Mononuclear cell (primary cell): ENCODE measurements around the gene TMEFF2. TPM values are rescaled to one million over a fixed set of nuclear protein-coding genes. Genes with fewer than 3 reads are reported as not detected.
"Not testable (repeated sequence)": the region's sequence is repeated elsewhere in the genome, so short reads cannot be mapped to it uniquely, and the experiment has no call there.

ENCODE experiments used
- H3K27me3 ChIP-seq: 2 replicates; pipeline ENCODE4 v1.6.0; 2011; ENCODE audit warnings: low read length, control low read depth; ENCODE audit not compliant: insufficient read depth
- H3K4me1 ChIP-seq: 2 replicates; pipeline ENCODE4 v1.5.1; 2011; ENCODE audit warnings: mild to moderate bottlenecking, low read length, control low read depth; ENCODE audit not compliant: insufficient read depth
- H3K4me3 ChIP-seq: 2 replicates; pipeline ENCODE4 v1.5.1; 2011; ENCODE audit warnings: mild to moderate bottlenecking, low read length, moderate library complexity
- H3K9me3 ChIP-seq: 2 replicates; pipeline ENCODE4 v1.5.1; 2011; ENCODE audit warnings: low read depth, mild to moderate bottlenecking, control low read depth, low read length
- total RNA-seq: library from RNA; depleted of rRNA; stranded (reverse); fragments of >200 nt; gene quantifications from one replicate; pipeline ENCODE4 v1.2.3, GENCODE V29; 2012

TMEFF2 gene
- total RNA-seq, 1 donor: not detected

GRCh38 chr2:192126912-192127311, 67.8 kb downstream of the TMEFF2 start:
- Histone ChIP-seq H3K4me1 (no peaks in the 10 kb centered on the region), H3K9me3 (no peaks in the 10 kb centered on the region), H3K4me3 (no peak overlapping the region), H3K27me3 (no peaks in the 10 kb centered on the region)

DNA sequence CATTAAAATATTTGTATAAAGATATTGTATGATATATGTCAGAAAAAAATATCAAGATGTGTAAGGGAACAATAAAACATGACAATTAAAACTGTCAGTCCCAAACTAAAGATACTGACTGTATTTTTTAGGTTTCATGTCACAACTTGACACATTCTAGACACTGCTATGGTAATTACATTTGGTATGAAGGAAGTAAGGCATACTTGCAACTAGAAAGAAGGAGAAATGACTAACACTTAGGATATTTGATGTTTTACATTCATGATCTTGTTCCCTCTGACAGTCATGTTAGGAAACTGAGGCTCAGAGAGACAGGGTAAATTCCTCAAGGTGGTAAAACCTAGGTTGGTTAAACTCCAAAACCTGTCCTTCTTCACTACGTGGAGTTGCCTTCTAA, 68.3 kb downstream of the TMEFF2 start:
- Histone ChIP-seq H3K4me3 (no peak overlapping the region), H3K4me1 (no peaks in the 10 kb centered on the region), H3K9me3 (no peaks in the 10 kb centered on the region), H3K27me3 (no peaks in the 10 kb centered on the region)

GRCh38 chr2:192124571-192124970, 70.2 kb downstream of the TMEFF2 start:
- Histone ChIP-seq H3K4me3 (no peak overlapping the region), H3K9me3 (no peaks in the 10 kb centered on the region), H3K27me3 (no peaks in the 10 kb centered on the region), H3K4me1 (no peaks in the 10 kb centered on the region)

- Histone ChIP-seq H3K27me3 (no peaks in the 10 kb centered on the region), H3K4me1 (no peaks in the 10 kb centered on the region), H3K9me3 (no peaks in the 10 kb centered on the region), H3K4me3 (no peak overlapping the region)
These were observed 70.9 kb downstream of the TMEFF2 start for GRCh38 chr2:192123847-192124246.

- no peaks in the 10 kb centered on the region for H3K9me3 ChIP-seq
- H3K27me3 ChIP-seq: no peaks in the 10 kb centered on the region
- no peak overlapping the region for H3K4me3 ChIP-seq
- H3K4me1 ChIP-seq: no peaks in the 10 kb centered on the region
These were observed 71.8 kb downstream of the TMEFF2 start for GRCh38 chr2:192122946-192123345.

- Histone ChIP-seq H3K27me3 (no peaks in the 10 kb centered on the region), H3K4me1 (no peaks in the 10 kb centered on the region), H3K4me3 (no peak overlapping the region), H3K9me3 (no peaks in the 10 kb centered on the region)
These were observed 72.6 kb downstream of the TMEFF2 start for GRCh38 chr2:192122141-192122540.

- Histone ChIP-seq H3K27me3 (no peaks in the 10 kb centered on the region), H3K4me3 (no peak overlapping the region), H3K9me3 (no peaks in the 10 kb centered on the region), H3K4me1 (no peaks in the 10 kb centered on the region)
These were observed 75.2 kb downstream of the TMEFF2 start for GRCh38 chr2:192119536-192119935.

DNA sequence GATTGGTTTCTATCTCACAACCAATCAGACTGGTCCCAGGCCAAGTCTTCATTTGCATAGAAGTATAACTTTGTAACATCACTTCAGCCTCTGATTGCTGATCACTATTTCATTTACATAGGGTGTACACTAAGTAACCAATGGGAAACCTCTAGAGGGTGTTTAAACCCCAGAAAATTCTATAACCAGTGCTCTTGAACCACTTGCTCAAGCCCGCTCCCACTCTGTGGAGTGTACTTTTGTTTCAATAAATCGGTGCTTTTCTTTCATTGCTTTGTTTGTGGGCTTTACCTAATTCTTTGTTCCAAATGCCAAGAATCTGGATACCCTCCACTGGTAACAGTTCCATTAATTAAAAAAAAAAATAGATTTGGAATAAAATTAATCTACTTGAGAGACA, 77.0 kb downstream of the TMEFF2 start:
- Histone ChIP-seq H3K9me3 (no peaks in the 10 kb centered on the region), H3K27me3 (no peaks in the 10 kb centered on the region), H3K4me3 (no peak overlapping the region), H3K4me1 (no peaks in the 10 kb centered on the region)

GRCh38 chr2:192111536-192111935, 83.2 kb downstream of the TMEFF2 start:
- H3K27me3 ChIP-seq, H3K9me3 ChIP-seq, H3K4me3 ChIP-seq, H3K4me1 ChIP-seq: not testable (repeated sequence)

DNA sequence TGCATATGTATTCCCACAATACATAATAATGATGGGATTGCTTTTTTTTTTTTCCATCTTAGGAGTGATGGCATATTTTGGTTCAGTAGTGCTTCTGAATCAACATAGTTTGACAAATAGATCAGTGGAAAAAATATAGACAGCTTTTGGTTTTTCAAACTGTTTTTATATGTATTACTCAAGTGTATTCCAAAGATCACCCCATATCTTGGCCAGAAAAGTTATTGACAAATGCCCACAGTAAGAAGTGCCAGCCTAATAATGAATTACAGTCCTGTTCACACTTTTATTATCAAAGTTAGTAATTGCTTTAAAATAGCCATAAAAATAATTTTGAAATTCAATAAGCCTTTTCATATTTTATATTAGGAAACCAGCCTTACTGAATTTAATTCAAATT, 95.0 kb downstream of the TMEFF2 start:
- no peaks in the 10 kb centered on the region for H3K4me1 ChIP-seq
- no peaks in the 10 kb centered on the region for H3K27me3 ChIP-seq
- H3K9me3 ChIP-seq: no peaks in the 10 kb centered on the region
- no peak overlapping the region for H3K4me3 ChIP-seq

- H3K27me3 ChIP-seq: no peaks in the 10 kb centered on the region
- H3K4me1 ChIP-seq: no peaks in the 10 kb centered on the region
- H3K9me3 ChIP-seq: no peaks in the 10 kb centered on the region
- H3K4me3 ChIP-seq: no peak overlapping the region
These were observed 95.8 kb downstream of the TMEFF2 start for GRCh38 chr2:192098814-192099491.

DNA sequence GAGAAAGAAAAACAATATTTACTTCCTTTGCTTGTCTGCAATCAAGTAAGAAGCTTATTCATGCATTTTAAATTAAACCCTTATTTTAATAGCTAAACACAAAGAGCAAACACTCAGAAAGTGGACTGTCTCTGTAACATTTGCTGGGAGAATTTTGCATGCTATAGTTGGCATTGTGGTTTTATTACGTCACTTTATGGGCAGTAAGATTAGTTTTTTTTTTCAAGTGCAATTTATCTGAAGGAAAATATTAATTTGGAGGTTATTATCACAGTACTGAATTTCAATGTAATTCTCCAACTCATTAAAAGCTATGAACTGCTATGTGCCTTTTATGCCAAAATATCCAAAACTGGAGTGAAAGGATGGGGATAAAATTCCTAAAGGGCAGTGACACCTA, 103.3 kb downstream of the TMEFF2 start:
- Histone ChIP-seq H3K27me3 (no peaks in the 10 kb centered on the region), H3K4me1 (no peaks in the 10 kb centered on the region), H3K4me3 (no peak overlapping the region), H3K9me3 (no peaks in the 10 kb centered on the region)

- Histone ChIP-seq H3K9me3 (no peaks in the 10 kb centered on the region), H3K4me3 (no peak overlapping the region), H3K27me3 (no peaks in the 10 kb centered on the region), H3K4me1 (no peaks in the 10 kb centered on the region)
These were observed 103.8 kb downstream of the TMEFF2 start for GRCh38 chr2:192090911-192091310.

DNA sequence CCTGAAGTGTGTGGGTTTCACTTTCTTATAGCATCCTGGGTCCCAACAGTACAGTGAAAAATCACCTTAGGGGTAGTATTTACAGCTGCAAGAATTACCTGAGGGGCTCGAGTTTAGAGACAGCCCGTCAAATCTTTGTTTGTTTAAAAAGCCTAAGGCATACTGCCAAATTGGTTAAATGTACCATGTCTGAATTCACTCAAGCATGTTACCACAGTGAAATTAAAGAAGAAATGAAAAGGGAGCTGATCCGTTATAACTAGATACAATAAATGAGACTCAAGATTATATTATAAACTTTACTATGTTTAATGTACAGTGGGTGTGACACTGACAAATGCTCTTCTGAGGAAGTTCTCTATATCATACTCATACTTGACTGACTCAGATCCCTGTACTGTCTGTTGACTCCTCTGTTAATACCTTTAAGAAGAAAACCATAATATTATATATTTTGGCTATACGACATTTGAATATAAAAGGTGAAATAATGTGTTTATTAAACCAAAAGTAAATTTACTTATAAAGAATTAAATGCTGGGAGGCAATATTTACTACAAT, 107.3 kb downstream of the TMEFF2 start:
- Histone ChIP-seq H3K27me3 (no peaks in the 10 kb centered on the region), H3K9me3 (no peaks in the 10 kb centered on the region), H3K4me3 (no peak overlapping the region), H3K4me1 (no peaks in the 10 kb centered on the region)

- no peaks in the 10 kb centered on the region for H3K27me3 ChIP-seq
- no peak overlapping the region for H3K4me3 ChIP-seq
- no peaks in the 10 kb centered on the region for H3K9me3 ChIP-seq
- no peaks in the 10 kb centered on the region for H3K4me1 ChIP-seq
These were observed 112.6 kb downstream of the TMEFF2 start for GRCh38 chr2:192082121-192082520.

DNA sequence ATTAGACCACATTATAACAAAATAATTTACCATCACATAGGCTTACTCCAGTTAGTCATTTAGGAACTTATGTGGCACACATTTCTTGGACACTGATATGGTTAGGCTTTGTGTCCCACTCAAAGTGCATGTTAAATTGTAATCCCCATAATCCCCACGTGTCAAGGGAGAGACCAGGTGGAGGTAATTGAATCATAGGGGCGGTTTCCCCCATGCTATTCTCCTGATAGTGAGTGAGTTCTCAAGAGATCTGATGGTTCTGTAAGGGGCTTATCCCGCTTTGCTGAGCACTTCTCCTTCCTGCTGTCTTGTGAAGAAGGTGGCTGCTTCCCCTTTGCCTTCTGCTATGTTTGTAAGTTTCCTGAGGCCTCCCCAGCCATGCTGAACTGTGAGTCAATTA, 114.6 kb downstream of the TMEFF2 start:
- not testable (repeated sequence) for H3K4me1 ChIP-seq, H3K9me3 ChIP-seq, H3K4me3 ChIP-seq, H3K27me3 ChIP-seq
